Eye (tissue), 1 donor: ENCODE measurements around the gene RNF130.
"Not testable (repeated sequence)": the region's sequence is repeated elsewhere in the genome, so short reads cannot be mapped to it uniquely, and the experiment has no call there.

Experiments used
- DNase-seq: peaks from one replicate; pipeline ENCODE4 v3.0.0-alpha.2; 2015

RNF130 gene

GRCh38 chr5:180053061-180053602 is 18.4 kb downstream of the RNF130 start:
- DNase-seq: peak; percentile 22

DNA sequence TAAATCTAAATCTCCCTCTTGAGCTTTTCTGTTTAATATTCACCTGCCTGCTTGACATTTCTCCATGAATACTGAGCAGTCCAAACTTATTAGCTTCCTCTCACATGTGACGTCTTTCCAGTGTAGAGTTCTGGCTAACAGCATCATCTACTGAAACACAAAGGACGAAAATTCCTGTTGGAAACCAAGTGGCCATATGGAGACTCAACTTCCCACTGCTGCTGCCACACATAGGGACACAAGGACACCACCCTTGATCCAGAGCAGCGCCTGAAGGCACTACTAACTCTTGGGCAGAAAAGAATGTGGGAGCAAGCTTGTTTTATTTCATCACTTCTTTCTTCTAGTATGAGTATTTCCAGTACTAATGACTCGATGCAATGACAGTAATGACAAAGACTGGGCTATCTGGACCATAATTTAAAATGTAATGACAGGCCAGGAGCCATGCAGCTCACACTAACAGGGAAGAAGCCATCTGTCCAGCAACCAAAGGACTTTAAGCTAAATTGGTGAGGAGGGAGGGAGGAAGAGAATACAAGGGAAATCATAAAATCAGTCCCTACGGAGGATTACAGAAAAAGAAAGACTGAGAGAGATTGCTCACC is 19.2 kb downstream of the RNF130 start:
- DNase-seq: no peak

DNA sequence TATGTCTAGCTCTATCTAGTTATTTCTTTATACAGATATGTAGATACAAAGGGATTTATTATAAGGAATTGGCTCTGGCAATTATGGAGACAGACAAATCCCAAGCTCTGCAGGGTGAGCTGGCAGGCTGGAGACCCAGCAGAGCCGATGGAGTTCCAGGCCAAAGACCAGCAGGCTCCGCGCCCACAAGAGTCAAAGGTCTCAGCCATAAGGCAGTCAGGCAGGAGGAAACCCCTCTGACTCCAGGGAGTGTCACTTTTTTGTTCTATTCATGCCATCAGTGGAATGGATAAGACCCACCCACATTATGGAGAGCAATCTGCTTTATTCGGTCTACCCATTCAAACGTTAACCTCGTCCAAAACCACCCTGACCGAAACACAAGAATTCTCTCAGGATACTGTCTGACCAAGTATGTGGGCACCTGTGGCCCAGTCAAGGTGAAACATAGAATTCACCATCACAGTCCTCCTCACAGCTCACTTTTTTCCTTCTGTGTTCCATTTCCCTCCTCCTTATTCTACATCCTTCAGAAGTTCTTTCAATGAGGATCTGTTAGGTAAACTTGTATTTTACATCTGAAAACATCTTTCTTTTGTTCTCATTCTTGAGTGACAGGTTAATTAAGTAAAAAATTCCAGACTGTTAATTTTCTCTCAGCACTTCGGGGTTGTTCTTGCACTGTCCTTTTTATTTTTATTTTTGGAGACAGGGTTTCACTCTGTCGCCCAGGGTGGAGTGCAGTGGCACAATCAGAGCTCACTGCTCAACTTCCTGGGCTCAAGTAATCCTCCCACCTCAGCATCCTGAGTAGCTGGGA is 21.2 kb downstream of the RNF130 start:
- DNase-seq: no peak

DNA sequence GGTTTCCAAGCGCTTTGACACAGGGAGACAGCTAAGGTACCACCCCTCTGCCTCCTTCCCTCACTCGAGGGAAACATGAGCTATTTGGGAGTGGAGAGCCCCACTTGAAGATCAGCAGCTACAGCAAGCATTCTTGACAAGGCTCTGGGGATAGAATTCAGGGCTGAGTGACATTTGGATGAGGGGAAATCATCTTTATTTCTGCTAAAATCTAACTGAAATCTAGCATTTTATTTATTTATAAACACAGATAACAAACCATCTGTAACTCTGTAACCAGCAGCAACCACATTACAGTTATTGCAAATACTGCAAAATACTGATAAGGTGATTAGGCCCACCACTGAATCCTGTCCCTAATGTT is 22.4 kb downstream of the RNF130 start:
- DNase-seq: no peak

- DNase-seq: no peak
Measured at GRCh38 chr5:180047667-180048066, 23.9 kb downstream of the RNF130 start.

- no peak for DNase-seq
Measured at GRCh38 chr5:180046656-180047055, 24.9 kb downstream of the RNF130 start.

- no peak for DNase-seq
Measured at GRCh38 chr5:180045889-180046499, 25.6 kb downstream of the RNF130 start.

GRCh38 chr5:180043377-180043776 is 28.2 kb downstream of the RNF130 start:
- no peak for DNase-seq

GRCh38 chr5:180041301-180042274 is 30.0 kb downstream of the RNF130 start:
- DNase-seq: no peak

- DNase-seq: no peak
Measured at GRCh38 chr5:180040287-180041214, 31.0 kb downstream of the RNF130 start.

DNA sequence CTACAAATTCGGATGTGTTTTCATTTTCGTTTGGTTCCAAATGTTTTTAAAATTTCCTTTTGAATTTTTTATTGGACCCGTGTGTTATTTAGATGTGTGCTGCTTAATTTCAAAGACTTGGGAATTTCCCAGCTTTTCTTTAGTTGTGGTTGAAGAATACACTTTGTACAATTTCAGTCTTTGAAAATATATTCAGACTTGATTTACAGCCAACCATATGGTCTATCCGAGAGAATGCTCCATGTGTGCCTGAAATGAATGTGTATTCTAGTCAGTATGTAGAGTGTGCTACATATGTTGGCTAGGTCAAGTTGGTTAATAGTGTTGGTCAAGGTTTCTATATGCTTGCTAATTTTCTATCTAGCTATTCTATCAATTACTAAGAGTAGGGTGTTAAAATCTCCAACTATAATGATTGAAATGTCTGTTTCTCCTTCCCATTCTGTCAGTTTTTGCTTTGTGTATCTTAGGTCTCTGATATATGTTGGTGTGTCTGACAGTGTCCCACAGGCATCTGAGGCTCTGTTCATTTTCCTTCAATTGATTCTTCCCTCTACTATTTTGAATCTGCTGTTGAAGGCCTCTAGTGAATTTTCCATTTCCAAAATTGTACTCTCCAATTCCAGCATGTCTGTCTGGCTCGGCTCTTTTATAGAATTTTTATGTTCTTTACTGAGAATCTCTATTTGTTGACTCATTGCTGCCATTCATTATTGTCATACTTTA is 36.2 kb downstream of the RNF130 start:
- no peak for DNase-seq

DNA sequence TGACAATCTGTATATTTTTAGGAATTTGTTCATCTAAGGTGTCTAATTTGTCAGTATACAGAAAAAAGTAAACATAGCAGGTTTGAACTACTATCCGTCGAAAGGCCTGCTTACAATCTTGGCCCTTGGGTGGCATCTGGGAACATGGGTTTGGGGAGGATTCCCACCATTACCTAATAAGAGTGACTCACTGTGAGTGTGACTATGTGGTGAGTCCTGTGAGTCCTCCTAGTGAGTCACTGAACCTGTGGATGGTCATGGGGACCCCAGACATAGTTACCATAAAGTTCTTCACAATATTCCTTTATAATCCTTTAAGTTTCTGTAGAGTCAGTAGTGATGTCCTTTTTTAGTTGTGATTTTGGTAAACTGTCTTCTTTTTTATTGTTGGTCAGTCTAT is 37.0 kb downstream of the RNF130 start:
- DNase-seq: no peak

DNA sequence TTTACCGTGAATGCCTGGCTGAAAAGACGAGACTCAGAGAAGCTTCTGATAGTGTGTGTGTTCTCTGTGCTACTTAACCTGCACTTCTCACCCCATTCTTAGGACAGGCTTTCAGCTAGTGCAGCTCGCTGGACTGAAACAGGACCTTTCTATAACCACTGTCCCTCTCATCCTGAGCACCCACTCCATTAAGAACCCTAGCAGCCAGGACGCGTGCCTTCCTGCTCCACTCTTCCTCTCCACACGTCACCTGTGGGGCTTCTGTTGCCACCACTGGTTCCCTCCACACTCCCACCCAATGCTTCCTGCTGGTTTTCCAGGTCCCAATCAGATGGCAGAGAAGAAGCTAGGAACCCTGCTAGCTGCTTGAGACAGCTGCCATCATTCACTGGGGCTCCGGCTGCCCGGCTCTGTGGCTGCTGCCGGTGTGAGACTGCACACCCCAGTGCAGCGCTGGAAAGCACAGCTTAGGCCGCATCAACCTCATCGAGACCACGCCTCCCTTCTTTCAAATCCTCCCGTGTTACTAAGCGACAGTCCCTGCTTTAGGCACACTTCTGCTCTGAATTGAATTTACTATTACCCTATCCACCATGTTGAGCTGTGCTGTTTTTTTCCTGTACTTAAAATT is 44.0 kb downstream of the RNF130 start:
- no peak for DNase-seq

DNA sequence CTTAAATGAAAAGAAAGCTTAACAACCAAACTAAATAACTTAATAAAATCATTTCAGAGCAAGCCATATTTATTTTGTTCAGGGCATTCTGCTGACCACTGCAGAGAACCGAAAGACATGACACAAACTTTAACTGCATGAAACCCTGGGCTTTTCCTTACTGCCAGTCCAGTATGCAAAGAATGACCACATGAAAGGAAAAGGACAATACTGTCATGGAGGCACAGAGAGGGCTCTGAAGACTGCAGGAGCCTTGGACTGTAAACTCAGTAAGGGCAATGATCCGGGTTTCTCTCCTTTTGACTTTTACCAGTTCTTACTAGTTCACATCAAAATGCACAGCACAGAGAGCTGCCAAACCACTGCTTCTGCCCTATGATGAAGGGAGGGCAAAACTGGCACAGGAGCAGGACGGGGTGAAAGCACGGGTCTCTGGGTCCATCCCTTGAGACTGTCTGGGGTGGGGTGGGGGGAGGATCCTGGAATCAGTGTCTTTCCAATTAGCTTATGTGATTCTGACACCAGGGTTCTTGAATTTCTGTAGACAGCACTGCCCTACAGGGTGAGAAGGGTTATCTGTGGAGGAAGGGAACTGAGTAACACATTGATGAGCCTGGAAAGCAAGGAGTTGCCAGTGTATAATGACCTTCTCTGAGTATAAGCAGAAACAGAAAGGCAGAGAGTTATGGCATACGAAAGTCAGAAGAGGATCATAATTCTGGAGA is 44.7 kb downstream of the RNF130 start:
- no peak for DNase-seq

DNA sequence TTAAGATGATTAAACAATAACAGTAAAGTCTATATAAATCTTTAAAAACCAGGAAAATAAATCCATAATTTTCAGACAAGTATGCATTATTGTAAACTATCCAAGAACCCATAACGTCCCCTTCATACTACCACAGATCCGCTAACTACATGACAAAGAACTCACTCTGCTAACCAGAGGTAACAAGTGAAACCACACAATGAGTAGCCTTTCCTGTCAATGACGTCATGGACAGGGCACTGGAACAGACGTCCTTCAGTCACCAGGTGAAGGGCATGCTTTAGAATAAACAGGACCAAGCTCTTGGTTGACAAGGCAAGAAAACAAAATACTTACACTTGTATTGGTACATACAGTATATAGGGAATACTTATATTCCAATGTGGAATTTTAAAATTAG is 45.2 kb downstream of the RNF130 start:
- DNase-seq: no peak

DNA sequence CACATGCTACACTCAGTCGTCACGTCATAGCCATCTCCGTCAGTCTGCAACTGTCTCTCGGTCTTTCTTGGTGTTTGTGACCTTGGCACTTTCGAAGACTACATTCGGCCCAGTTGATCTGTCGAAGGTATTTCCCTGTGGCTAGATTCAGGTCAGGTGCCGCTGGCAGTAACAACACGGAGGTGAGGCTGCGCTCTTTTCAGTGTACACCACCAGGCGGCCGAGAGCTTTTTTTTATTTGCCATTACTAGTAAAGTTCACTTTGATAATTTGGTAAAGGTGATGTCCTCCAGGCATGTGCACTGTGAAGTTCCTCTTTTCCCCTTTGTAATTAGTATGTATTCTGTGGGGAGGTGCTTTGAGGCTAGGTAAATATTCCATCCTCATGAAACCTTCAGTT is 49.7 kb downstream of the RNF130 start:
- DNase-seq: no peak

DNA sequence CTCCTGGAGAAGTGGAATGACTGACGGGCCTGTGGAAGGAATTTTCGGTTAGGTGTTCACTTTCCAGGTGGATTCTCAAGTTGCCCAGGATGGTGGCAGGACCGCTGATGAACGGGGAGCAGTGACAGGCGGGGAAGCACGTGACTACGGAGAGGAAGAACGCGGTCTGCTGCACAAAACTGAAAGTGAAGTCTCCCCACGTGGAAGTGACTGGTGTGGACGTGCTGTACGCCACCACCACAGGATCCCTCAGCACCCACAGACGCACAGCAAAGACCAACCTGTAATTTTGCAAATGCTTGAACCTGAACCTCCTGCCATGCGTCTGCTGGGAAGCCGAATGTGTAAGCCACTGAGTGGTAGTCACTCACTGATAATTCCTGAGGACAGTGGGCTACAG is 51.4 kb downstream of the RNF130 start:
- DNase-seq: no peak

DNA sequence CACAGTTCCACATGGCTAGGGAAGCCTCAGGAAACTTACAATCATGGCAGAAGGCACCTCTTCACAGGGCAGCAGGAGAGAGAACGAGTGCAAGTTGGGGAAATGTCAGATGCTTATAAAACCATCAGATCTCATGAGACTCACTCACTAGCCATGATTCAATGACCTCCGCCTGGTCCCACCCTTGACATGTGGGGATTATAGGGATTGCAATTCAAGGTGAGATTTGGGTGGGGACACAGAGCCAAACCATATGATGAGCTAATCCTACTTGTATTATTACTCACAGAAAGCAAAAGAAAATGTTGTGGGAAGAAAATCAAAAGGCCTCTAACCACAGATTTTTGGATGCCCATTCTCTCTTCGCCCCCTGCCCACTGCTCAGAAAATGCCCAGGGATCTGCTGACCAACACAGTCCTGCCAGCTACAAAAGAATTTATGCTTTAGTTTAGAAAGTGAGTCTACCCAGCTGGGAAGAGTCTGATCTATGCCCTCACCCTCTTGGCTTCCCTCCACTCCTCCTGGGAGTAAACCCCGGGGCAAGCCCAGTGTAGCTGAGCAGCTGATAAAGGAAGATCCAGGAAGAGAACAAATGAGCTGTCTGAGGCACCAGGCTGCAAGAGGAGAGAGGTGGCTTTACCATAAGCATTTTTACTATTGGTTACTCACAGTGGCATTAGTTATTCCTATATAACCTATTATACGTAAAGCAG is 53.1 kb downstream of the RNF130 start:
- no peak for DNase-seq

GRCh38 chr5:180015523-180015922 is 56.0 kb downstream of the RNF130 start:
- not testable (repeated sequence) for DNase-seq
